GM19035 (cell line): ENCODE measurements around the gene ZNF140.

Source experiments
- ATAC-seq: cut with Tn5 transposase; IDR thresholded peaks from one replicate; pipeline ENCODE4 v1.9.1; 2021; ENCODE audit not compliant: unreplicated experiment

ZNF140 gene

GRCh38 chr12:133080368-133081158, at the start of gene ZNF140:
Gene ZNF140 (plus strand): TSS chr12:133080923. CDS start chr12:133081321, 398 bp downstream.
- ATAC-seq = peak; percentile 78

GRCh38 chr12:133037207-133038005, 43.3 kb upstream of the ZNF140 start, which contains the start of gene ZNF84:
Gene ZNF84 (plus strand): TSS chr12:133037509. CDS start chr12:133041468, 3,959 bp downstream.
- peak; percentile 91 for ATAC-seq

GRCh38 chr12:133038118-133038709, 42.5 kb upstream of the ZNF140 start:
- no peak for ATAC-seq

GRCh38 chr12:133046698-133047097, 34.0 kb upstream of the ZNF140 start:
- no peak for ATAC-seq

GRCh38 chr12:133057446-133057845, 23.3 kb upstream of the ZNF140 start:
- ATAC-seq = no peak

- no peak for ATAC-seq
Observed at GRCh38 chr12:133058203-133059113, 22.3 kb upstream of the ZNF140 start.

- ATAC-seq = no peak
Observed at GRCh38 chr12:133061954-133062353, 18.8 kb upstream of the ZNF140 start.

GRCh38 chr12:133063556-133063955, 17.2 kb upstream of the ZNF140 start:
- no peak for ATAC-seq

- ATAC-seq = no peak
Observed at GRCh38 chr12:133073836-133074235, 6.9 kb upstream of the ZNF140 start.

- peak; percentile 80 for ATAC-seq
Observed at GRCh38 chr12:133080026-133080367, 726 bp upstream of the ZNF140 start.

- ATAC-seq = no peak
Observed at GRCh38 chr12:133081159-133081780, 547 bp downstream of the ZNF140 start.

- ATAC-seq = no peak
Observed at GRCh38 chr12:133083345-133083744, 2.6 kb downstream of the ZNF140 start.

GRCh38 chr12:133105620-133106019, 24.9 kb downstream of the ZNF140 start:
- ATAC-seq = no peak

GRCh38 chr12:133106253-133106652, 25.5 kb downstream of the ZNF140 start:
- no peak for ATAC-seq

- ATAC-seq = no peak
Observed at GRCh38 chr12:133107121-133107520, 26.4 kb downstream of the ZNF140 start.

GRCh38 chr12:133108150-133108549, 27.4 kb downstream of the ZNF140 start:
- ATAC-seq = no peak

- no peak for ATAC-seq
Observed at GRCh38 chr12:133120385-133121191, 39.9 kb downstream of the ZNF140 start.

GRCh38 chr12:133124674-133125073, 44.0 kb downstream of the ZNF140 start:
- ATAC-seq = no peak

- no peak for ATAC-seq
Observed at GRCh38 chr12:133129368-133130037, 48.8 kb downstream of the ZNF140 start.
